Cardiac septum (tissue), 1 donor: ENCODE results near the gene ACSS3. TPM values are rescaled to one million over a fixed set of nuclear protein-coding genes. Genes with fewer than 3 reads are reported as not detected.

ENCODE experiments used
- DNase-seq: peaks from one replicate; pipeline ENCODE4 v3.0.0-alpha.2; 2020; ENCODE audit warnings: low spot score
- intact Hi-C: fragments of 100-400 bp; cut with DNase I; formaldehyde crosslinking; loops from one replicate; pipeline ENCODE4 v1.14.0; 2022
- microRNA-seq: library from miRNA; unstranded; fragments of <30 nt; microRNA quantifications from one replicate; pipeline ENCODE4 v1.2.0, GENCODE V29; 2020
- total RNA-seq: library from RNA; stranded (reverse); fragmentation: NEBNext Ultra II Directional; extraction: Animal tissue kit (Norgen Biotek cat#: 25700); gene quantifications from one replicate; pipeline ENCODE4 v1.2.1, GENCODE V29; 2021
- donor health status: DM: no; HTN: no; CAD: no.

ACSS3 gene
- total RNA-seq, 1 donor from 2014 or later, result 26.7 TPM

DNA sequence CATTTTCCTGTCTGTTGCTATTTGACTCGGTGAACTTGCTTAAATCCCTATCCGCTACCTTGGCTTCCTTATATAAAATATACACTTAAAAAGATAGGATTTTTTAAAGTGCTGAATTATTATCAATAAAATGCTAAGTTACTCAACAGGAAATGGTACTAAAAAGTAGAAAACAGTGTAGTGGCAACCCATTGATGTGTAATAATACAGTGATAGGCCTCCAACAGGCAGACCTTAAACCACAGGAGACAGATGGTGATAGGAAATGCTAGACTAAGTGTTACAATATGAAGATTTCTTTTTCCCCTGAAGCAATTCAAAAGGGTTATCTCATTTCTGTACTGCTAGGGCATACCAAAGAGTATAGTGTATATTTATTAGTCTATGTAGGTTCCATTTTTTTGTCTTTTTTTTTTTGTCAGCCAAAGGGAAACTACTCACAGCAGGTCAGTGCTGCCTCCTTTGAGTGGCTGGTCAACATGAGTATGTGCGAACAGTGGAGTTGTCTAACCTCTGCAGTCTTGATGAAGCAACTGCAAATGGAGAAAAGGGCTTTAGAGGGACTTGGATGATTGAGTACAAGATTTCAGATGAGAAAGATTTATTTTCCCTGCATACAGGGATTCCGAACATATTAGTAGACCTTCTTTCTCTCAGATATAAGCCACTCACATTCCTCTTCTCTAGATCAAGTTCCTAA, 183.8 kb downstream of the ACSS3 start:
- intact Hi-C loops, result no loop called here
- DNase-seq, result no peak

DNA sequence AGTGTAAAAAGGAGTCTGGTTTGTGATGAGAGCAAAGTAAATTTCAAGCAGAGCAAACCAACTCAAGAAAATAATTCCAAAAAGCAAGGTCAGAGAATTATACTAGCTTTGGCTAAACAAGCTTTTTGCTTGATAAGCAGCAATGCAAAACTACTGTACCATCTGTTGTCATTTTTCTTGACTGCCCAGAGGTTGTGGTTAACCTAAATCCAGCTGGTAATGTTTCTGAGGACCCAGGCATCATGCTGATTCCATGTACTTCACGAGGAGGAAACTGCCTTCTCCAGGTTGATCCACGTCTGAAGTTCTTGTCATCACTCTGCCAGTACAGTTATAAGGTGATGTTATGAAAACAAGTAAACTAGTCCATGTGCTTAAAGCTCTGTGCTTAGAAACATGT, 185.2 kb downstream of the ACSS3 start:
- intact Hi-C loops, result no loop called here

DNA sequence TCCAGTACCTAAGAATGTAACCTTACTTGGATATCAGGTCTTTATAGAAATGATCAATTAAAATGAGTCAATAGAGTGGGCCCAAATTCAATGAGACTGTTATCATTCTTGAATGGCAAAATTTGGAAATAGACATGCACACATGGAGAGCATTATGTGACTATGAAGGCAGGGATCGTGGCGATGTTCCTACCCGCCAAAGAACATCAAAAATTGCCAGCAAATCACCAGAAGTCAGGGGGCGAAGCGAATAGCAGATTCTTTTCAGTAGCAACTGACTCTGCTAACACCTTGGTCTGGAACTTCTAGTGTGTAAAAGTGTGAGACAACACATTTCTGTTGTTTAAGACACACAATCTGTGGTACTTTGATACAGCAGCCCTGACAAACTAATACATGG, 192.5 kb downstream of the ACSS3 start:
- no peak for DNase-seq
- intact Hi-C loops, result no loop called here

More for the DNA sequence above, 185.2 kb downstream of the ACSS3 start:
- DNase-seq, result no peak

DNA sequence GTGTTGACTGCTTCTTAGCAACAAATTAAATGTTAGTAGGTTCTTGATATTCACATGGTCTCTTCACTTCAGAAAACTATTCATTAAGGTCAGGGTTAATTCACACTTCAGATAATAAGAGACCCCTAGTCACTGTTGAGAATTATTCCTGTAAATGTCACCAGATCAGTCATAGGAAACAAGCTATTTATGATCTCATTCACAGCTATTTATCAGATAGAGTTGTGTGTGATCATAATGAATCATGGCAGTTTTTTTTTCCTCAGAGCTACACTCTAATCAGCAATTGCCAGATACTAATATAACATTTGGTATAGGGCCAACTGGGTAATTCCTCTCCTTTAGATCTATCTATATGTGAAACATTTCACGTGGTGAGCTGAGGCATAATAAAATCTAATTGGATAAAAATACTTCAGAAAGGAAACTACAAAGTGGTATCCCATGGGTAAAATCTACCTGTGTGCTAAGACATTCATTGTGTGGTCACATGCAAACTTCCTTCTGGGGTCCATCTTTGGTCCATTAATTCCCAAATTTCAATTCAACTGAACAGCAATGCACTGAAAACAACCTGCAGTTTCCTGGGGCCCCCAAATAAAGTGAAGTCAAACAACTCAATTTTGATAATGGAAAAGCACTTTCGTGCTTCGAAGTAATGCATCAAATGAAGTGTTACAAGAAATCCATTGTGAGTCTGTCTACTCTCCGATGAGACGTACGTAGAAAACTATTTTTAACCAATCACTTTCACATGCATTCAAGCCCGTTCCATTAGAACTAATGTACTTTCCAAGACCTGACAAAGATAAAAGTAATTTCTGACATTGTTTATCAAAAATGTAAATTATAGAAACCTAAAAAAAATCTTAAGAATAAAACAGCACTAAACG, 197.0 kb downstream of the ACSS3 start:
- no peak for DNase-seq
- intact Hi-C loops, result no loop called here

DNA sequence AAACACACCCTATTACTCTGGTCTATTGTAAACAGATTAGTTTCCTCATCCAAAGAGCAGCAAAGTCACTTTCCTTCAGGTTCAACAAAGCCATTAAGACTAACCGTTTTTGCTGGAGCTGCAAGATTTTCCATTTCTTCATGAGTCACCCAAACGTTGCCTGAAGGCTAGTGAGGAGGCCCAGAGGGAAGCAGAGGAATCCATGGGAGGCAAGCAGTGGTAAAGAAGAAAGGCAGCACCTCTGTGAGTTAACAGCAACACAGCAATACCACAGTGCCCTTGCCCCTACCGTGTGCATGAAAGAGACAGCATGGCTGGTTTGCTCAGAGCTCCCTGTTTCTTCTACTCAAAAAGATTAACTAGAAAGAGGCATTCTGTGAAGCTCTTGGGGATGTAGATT, 206.3 kb downstream of the ACSS3 start:
- intact Hi-C loops, result no loop called here
- DNase-seq, result no peak

DNA sequence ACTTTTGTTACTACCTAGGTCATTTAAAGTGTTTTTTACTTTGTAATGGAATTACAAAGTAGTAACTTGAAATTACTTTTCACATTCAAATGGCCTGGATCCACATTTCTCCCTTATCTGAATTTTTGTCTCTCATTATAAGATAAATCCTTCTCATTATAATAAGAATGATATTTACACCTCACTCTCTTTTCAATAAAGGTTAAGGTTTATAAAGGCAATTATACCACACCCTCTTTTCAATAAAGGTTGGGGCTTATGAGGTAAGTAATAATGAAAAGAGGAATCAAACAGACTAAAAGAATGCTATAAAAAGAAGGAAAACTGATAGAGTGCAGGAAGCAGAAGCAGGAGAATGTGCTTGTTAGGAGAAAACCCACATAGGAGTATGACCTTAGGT, 210.8 kb downstream of the ACSS3 start:
- intact Hi-C loops, result no loop called here
- DNase-seq, result no peak

DNA sequence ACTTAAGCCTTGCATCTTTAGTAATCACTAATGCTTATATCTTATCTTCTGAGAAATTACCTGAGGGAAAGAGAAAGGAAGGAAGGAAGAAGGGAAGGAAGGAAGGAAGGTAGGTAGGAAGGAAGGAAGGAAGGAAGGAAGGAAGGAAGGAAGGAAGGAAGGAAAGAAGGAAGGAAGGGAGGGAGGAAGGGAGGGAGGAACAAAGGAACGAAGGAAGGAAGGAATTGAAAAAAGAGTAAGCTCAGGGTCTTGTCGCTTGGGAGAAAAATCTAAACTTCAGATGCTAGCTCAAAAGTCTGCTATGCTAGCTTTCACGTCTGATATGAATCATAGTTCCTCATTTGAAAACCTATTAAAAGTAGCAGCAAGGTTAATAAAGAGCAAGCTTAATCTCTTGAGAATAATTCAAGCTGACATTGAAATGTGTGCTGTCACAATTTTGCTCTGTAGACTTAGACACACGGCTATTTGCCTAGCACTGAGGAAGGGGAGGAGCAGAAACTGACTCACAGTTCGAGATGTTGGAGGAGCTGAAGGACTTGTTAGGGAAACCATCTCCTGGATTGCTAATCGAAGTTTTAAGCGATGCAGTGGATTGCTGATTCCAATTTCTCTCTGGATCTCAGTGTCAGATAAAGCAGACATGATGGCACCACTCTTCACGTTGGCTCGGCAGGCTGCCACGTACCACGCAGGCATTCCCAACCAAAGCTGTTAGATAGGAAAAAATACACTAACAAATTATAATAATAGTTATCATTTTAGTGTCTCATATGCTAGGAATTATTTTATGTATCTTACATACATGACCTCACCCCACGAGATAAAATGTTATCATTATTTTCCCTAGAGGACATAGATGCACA, 216.7 kb downstream of the ACSS3 start:
- intact Hi-C loops, result no loop called here
- no peak for DNase-seq

DNA sequence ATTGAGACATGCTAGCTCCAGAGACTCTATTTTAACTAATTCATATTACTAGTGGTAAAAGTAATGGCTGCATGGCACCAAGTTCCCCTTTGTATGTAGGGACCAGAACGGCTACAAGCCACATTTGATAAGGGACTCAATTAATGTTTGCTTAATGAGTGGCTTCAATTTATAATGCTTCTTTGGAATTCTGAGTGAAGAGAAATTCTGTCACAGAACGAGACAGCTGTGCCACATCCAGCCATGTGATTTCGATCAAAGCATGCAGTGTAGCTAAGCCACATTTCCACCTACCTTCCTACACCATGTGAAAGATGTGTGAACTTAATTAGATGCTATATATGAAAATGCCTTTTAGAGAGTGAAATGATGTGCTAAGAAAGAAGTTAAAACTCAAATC, 217.4 kb downstream of the ACSS3 start:
- DNase-seq, result no peak
- intact Hi-C loops, result no loop called here

DNA sequence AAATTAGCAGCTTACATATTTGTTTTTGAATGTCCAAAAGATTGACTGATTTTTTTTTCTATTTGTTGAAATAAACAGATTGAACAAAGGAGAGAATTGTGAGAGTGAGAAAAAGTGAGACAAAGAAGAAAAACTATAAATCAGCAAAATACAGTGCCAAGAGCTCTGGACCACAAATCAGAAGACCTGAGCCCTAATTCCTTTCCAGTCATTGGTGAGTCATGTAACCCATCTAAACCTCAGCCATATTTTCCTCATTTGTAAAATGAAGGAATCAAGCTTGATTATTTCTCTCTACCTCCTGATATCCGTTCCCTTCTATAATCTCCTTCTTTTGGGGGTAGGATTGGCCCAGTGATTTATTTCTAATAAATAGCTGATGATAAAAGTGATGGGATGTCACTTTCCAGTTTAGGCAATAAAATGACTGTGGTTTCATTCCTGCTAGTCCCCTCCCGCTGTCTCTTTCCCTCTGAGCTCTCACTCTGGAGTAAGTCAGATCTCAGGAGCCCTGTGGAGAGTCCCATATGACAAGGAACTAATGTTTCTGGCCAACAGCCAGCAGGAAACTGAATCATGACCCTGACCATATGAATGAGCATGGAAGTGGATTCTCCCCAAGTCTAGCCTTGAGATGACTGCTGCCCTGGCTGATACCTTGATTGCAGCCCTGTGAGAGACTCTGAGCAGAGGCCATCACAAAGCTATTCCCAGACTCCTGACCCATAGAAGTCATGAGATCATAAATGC, 218.9 kb downstream of the ACSS3 start:
- DNase-seq, result no peak
- intact Hi-C loops, result no loop called here

DNA sequence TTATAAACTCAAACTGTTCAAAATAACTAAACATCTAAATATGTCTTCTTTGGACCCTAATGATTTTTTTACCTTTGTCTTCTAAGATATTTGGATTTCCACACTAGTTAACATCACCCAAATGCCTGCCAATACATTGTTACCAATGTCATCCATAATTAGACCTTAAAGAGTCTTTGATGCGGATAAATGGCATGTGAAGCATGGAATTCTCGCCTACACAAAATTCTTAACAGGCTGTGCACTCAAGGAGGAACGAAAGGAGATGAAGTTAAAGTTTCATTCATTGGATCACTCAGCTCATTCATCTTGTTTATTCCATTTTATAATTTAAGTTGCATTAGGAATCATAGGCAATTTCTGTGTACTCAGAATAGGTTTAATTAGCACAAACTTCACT, 219.7 kb downstream of the ACSS3 start:
- intact Hi-C loops, result no loop called here
- no peak for DNase-seq

DNA sequence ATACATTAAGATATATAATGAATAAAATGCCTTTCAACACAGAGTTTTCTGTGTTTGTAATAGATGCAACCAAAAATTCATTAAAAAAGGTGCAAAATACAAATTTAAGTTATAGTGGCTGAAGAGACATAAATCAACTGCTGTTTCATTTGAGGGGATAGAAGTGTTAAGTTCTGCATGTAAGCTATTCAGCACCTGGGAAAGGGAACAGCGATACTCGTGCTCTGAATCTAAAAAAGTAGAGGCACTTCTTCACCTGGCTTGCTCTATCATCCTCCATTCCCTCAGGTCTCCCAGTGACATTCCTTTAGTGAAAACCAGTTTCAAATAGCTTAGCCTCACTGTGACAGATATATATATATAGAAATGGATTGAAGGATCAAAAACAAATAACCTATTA, 222.6 kb downstream of the ACSS3 start:
- intact Hi-C loops, result no loop called here
- no peak for DNase-seq

DNA sequence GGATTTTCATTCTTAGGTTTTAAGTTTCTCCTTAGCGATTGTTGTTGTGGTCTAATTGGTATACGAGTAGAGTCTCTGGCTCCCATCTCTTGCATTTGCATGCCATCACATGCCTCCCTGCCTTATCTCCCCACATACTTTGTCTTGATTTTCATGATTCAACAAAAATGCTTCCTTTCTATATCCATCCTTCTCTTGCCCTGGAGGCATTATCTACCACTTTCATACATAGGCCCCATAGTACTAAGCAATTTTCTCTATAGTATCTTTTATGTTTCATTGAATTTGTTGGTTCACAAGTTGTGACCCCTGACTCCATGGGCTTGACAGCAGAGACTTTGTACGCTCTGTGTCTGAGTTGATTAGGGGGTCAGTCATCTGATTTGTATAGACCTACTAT, 226.1 kb downstream of the ACSS3 start:
- intact Hi-C loops, result no loop called here
- DNase-seq, result no peak

Small RNA genes lying within 50 kb of the gene (microRNA-seq; reads per million reads assigned to microRNA genes)
- gene MIR4699, result 4.4 reads per million, percentile 4 among the genes with 10 or more reads in this experiment

Other genes with a start within 250 kb of the ACSS3 start
- gene LIN7A, start 140.1 kb upstream of the ACSS3 start, total RNA-seq, result 17.3 TPM